ENCODE data around the gene FNDC3B. TPM values are rescaled to one million over a fixed set of nuclear protein-coding genes. Genes with fewer than 3 reads are reported as not detected.

FNDC3B gene
- total and polyA plus RNA-seq, 2 of the 8 experiments (the other 6 are each of a cell fraction or from before 2014, with no cell fraction given): 14.1 to 44.4 TPM

Small RNAs within 50 kb of the gene (small RNA-seq; reads per million reads assigned to genes)
- not detected for gene RN7SL141P (ENCODE audit: insufficient read depth)

Other genes with a start within 250 kb of the FNDC3B start
- 2.6 and 3.1 TPM in 2 replicates for gene PLD1, start 229.1 kb upstream of the FNDC3B start, total RNA-seq (2021; fragmentation: NEBNext Ultra II Directional; extraction: Animal tissue kit (Norgen Biotek cat#: 25700))
- gene PLD1, start 229.1 kb upstream of the FNDC3B start, polyA plus RNA-seq (2011; rRNA removed): 0.88 and 1.2 TPM in 2 replicates
- gene TMEM212, start 196.2 kb upstream of the FNDC3B start, total RNA-seq (2021; fragmentation: NEBNext Ultra II Directional; extraction: Animal tissue kit (Norgen Biotek cat#: 25700)): not detected in 2 replicates
- gene TMEM212, start 196.2 kb upstream of the FNDC3B start, polyA plus RNA-seq (2011; rRNA removed): not detected in 2 replicates